Gastrocnemius medialis (tissue), 4 donors: ENCODE data around the gene FGF21. TPM values are rescaled to one million over a fixed set of nuclear protein-coding genes. Genes with fewer than 3 reads are reported as not detected.

Experiments used
- ATAC-seq, 2 donors: fragments of 150-250 bp; one replicate each; pipeline ENCODE4 v1.9.1; 2016
- DNase-seq, 2 donors: peaks; one replicate each; pipeline ENCODE4 v3.0.0-alpha.2; 2019
- H3K27ac ChIP-seq, 4 donors: fragments of 200-600 bp; sonication (generic); 1 replicate in 1 of 4; 2 replicates in 3 of 4; pipeline ENCODE4 v1.5.1; 2016 to 2018; ENCODE audit warnings: mild to moderate bottlenecking in 2 of 4, moderate library complexity in 1 of 4
- H3K27me3 ChIP-seq, 3 donors: fragments of 200-600 bp; sonication (generic) in 2 of 3; 1 replicate in 1 of 3; 2 replicates in 2 of 3; pipeline versions ENCODE4 v1.5.1 to v1.6.0; 2016 to 2019; ENCODE audit warnings: mild to moderate bottlenecking in 1 of 3, moderate library complexity in 1 of 3
- H3K36me3 ChIP-seq, 2 donors: fragments of 200-600 bp; sonication (generic) in 1 of 2; one replicate each; pipeline ENCODE4 v1.5.1; 2017 to 2018
- H3K4me1 ChIP-seq, 2 donors: fragments of 200-600 bp; sonication (generic) in 1 of 2; one replicate each; pipeline ENCODE4 v1.5.1; 2016 to 2017; ENCODE audit warnings: mild to moderate bottlenecking in 2 of 2
- H3K4me3 ChIP-seq, 4 donors: fragments of 200-600 bp; sonication (generic) in 3 of 4; 1 replicate in 1 of 4; 2 replicates in 3 of 4; pipeline ENCODE4 v1.5.1; 2016 to 2019; ENCODE audit warnings: mild to moderate bottlenecking in 2 of 4
- H3K9me3 ChIP-seq, 3 donors: fragments of 200-600 bp; sonication (generic) in 2 of 3; 1 replicate in 1 of 3; 2 replicates in 2 of 3; pipeline ENCODE4 v1.5.1; 2016 to 2019
- POLR2A ChIP-seq, 2 donors: fragments of 450-650 bp; IDR thresholded peaks; one replicate each; pipeline ENCODE4 v1.6.1; 2017; ENCODE audit warnings: antibody characterized with exemption in 2 of 2, mild to moderate bottlenecking in 2 of 2, moderate library complexity in 2 of 2
- in situ Hi-C, 4 donors: fragments of 200-750 bp; cut with MboI; loops; one replicate each; pipeline versions ENCODE4 v1.15.0 to v1.8.0; 2017; ENCODE audit warnings: low sequenced_read_pairs in 4 of 4
- intact Hi-C: fragments of 100-400 bp; cut with DNase I; formaldehyde crosslinking; loops from one replicate; pipeline ENCODE4 v1.15.1; 2023; ENCODE audit warnings: low total_unique reads
- total RNA-seq, 4 donors: library from RNA; depleted of rRNA; stranded (reverse); fragments of >200 nt; gene quantifications; one replicate each; pipeline versions ENCODE4 v1.1.0 to v1.2.3, GENCODE V29; 2016
- TF ChIP-seq, protein P1 (sequence below), 5 experiments: fragments of 450-650 bp in 3 of 5; fragments of 200-600 bp in 2 of 5; sonication (generic) in 2 of 5; IDR thresholded peaks in 4 of 5; conservative IDR thresholded peaks in 1 of 5; 1 replicate in 4 of 5; 2 replicates in 1 of 5; pipeline ENCODE4 v1.5.1; 2016 to 2019; ENCODE audit warnings: antibody characterized with exemption in 5 of 5, mild to moderate bottlenecking in 3 of 5, moderate library complexity in 3 of 5

The FGF21 gene
- total RNA-seq, 4 donors from 2014 or later, result not detected

DNA sequence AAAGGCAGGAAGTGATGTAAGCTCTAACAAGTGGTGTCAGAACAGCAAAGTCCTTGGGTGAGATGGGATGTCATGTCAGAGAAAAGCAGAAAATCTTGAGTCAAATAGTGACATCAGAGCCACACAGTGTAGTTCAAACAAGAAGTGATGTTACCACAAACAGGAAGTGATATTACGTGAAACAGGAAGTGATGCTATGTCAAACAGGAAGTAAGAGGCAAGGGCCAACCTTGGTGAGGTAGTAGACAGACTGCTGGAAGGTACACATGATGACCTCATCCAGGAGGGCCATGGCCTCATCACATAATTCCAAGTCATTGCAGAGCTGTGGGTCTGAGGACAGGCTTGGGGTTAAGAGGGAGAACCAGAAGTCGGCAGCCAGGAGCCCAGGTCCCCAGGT, 28.8 kb upstream of the FGF21 start:
- intact Hi-C loops, result no loop called here
- DNase-seq (no peak), ATAC-seq (no peak)
- Histone ChIP-seq H3K4me1 (peaks cover 5 to 16% of the 10 kb centered on the region in 2 donors), H3K36me3 (no peaks in the 10 kb centered on the region), H3K9me3 (no peaks in the 10 kb centered on the region), H3K4me3 (no peak overlapping the region), H3K27me3 (no peaks in the 10 kb centered on the region), H3K27ac (peak overlapping the region; percentile 63 to 85 (median 78))
- in situ Hi-C loops, result loop anchor here in 1 of 4 donors (25.0 kb wide), 1 partner anchor 89 kb away; the partner anchor contains the start of genes CA11 and DBP
- TF ChIP-seq POLR2A (IDR thresholded peaks at IDR 0.05), result no peak
- TF ChIP-seq, protein P1, sequence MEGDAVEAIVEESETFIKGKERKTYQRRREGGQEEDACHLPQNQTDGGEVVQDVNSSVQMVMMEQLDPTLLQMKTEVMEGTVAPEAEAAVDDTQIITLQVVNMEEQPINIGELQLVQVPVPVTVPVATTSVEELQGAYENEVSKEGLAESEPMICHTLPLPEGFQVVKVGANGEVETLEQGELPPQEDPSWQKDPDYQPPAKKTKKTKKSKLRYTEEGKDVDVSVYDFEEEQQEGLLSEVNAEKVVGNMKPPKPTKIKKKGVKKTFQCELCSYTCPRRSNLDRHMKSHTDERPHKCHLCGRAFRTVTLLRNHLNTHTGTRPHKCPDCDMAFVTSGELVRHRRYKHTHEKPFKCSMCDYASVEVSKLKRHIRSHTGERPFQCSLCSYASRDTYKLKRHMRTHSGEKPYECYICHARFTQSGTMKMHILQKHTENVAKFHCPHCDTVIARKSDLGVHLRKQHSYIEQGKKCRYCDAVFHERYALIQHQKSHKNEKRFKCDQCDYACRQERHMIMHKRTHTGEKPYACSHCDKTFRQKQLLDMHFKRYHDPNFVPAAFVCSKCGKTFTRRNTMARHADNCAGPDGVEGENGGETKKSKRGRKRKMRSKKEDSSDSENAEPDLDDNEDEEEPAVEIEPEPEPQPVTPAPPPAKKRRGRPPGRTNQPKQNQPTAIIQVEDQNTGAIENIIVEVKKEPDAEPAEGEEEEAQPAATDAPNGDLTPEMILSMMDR (IDR thresholded peaks at IDR 0.05 in 4 of 5, conservative IDR thresholded peaks at IDR 0.05 in 1 of 5), result no peak

DNA sequence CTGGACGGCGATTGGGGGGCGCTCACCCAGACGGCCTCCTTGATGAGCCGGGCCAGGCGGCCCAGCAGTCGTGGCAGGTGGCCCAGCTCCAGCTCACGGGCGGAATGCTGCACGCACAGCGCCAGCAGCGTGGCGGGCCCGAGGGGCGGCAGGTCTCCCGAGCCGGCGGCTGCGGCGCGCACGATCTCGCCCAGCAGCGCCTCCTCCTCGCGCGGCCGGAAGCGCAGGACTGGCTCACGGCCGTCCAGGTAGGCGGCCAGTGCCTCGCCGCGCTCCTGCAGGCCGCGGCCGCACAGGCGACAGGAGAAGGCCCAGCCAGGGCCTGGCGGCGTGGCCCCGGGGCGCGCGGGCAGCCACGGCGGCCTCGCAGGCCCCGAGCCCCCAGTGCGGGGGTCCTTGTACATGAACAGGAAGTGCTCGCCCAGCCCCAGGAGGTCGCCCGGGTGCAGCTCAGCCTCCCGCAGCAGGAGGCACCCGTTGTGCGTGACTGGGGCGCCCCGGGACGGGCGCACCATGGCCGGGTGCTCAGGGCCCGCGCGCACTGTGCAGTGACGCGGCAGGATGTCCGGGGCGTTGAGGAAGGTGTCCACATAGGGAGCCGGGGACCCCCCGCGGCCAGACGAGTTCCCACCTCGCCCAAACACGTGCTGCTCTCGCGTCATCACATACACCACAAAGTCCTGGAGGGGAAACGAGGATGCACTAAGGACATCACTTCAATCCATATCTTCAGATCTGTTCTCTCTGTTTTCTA, 26.2 kb upstream of the FGF21 start:
- ATAC-seq, result no peak
- in situ Hi-C loops (loop anchor here in 1 of 4 donors (25.0 kb wide), 1 partner anchor 92 kb away; the partner anchor contains the start of genes CA11 and DBP), intact Hi-C loops (no loop called here)

DNA sequence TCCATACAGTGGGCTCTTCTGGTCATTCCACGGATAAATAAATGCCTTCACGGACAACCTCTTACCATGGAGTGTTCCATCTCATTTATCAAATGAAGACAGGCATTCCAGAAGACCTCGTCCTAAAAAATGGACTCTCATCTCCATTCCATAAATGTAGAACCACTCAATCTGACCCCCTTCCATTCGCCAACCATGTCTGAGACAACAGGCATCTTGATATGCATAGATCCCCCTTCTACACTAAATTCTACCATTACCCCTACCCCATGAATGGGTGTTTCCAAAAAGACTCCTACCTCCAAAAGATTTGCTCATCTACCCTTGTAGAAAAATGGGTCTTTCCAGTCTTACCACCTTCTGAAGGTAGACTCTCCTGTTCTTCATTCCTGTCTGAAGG, 23.9 kb upstream of the FGF21 start:
- DNase-seq, result no peak
- H3K4me3 ChIP-seq, result no peak overlapping the region
- H3K27ac ChIP-seq, result no peak overlapping the region
- in situ Hi-C loops (loop anchor here in 1 of 4 donors (25.0 kb wide), 1 partner anchor 94 kb away; the partner anchor contains the start of genes CA11 and DBP), intact Hi-C loops (no loop called here)
- H3K4me1 ChIP-seq, result no peaks in the 10 kb centered on the region
- no peak for ATAC-seq
- H3K9me3 ChIP-seq, result no peaks in the 10 kb centered on the region
- no peaks in the 10 kb centered on the region for H3K36me3 ChIP-seq
- TF ChIP-seq, protein P1 (IDR thresholded peaks at IDR 0.05 in 4 of 5, conservative IDR thresholded peaks at IDR 0.05 in 1 of 5), result no peak
- H3K27me3 ChIP-seq, result no peaks in the 10 kb centered on the region

More for the DNA sequence above, 26.2 kb upstream of the FGF21 start:
- peaks cover 5 to 14% of the 10 kb centered on the region in 2 donors for H3K4me1 ChIP-seq
- DNase-seq, result no peak
- no peak overlapping the region for H3K27ac ChIP-seq
- no peaks in the 10 kb centered on the region for H3K9me3 ChIP-seq
- TF ChIP-seq, protein P1 (IDR thresholded peaks at IDR 0.05 in 4 of 5, conservative IDR thresholded peaks at IDR 0.05 in 1 of 5), result no peak
- no peak for TF ChIP-seq POLR2A (IDR thresholded peaks at IDR 0.05)
- H3K4me3 ChIP-seq, result no peak overlapping the region
- H3K36me3 ChIP-seq, result no peaks in the 10 kb centered on the region
- H3K27me3 ChIP-seq, result no peaks in the 10 kb centered on the region

DNA sequence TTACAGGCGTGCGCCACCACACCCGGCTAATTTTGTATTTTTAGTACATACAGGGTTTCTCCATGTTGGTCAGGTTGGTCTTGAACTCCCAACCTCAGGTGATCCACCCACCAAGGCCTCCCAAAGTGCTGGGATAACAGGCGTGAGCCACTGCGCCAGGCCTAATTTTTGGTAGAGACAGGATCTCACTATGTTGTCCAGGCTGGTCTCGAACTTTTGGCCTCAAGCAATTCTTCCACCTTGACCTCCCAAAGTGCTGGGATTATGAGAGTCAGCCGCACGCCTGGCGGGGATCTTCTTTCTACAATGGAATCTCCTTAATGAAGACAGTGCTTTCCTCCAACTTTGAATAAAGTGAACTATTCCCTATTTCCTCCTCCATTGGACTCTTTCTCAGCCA, 20.7 kb upstream of the FGF21 start:
- TF ChIP-seq, protein P1 (IDR thresholded peaks at IDR 0.05 in 4 of 5, conservative IDR thresholded peaks at IDR 0.05 in 1 of 5), result no peak
- no peak for TF ChIP-seq POLR2A (IDR thresholded peaks at IDR 0.05)
- Histone ChIP-seq H3K9me3 (no peaks in the 10 kb centered on the region), H3K36me3 (no peaks in the 10 kb centered on the region), H3K27me3 (no peaks in the 10 kb centered on the region), H3K4me1 (peaks cover 3 to 6% of the 10 kb centered on the region in 2 donors), H3K27ac (no peak overlapping the region), H3K4me3 (no peak overlapping the region)
- DNase-seq (no peak), ATAC-seq (no peak)
- intact Hi-C loops, result no loop called here
- in situ Hi-C loops, result loop anchor here in 1 of 4 donors (25.0 kb wide), 1 partner anchor 97 kb away; the partner anchor contains the start of genes CA11 and DBP
